ENCODE results near the gene KAT14. TPM values are rescaled to one million over a fixed set of nuclear protein-coding genes. Genes with fewer than 3 reads are reported as not detected.
"Not testable (repeated sequence)": the region's sequence is repeated elsewhere in the genome, so short reads cannot be mapped to it uniquely, and the experiment has no call there.

Gene KAT14
- total RNA-seq, 1 donor from 2014 or later: 15.3 TPM

DNA sequence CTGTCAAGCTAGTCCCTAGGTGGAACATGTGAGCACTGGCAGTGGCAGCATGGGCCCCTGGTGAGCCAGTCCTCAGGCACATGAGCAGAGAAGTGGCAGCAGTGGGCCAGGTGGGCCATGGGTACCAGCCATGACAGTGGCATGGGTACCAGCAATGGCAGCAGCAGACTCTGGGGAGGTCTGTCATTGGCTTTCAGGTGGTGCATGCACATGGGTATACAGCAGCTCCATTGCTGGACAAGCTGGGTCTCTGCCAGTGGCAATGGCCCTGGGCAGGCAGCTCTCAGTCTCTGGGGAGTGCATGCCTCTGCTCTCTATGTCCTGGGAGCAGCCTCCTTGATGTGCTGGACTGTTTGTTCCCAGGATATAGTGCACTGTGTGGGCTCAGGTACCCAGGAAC is 65.3 kb downstream of the KAT14 start:
- intact Hi-C loops (cut with micrococcal nuclease): no loop called here
- Mint-ChIP-seq H3K4me1 (ENCODE audit: low read depth) (no peaks in the 10 kb centered on the region), H3K36me3 (ENCODE audit: low read depth) (no peaks in the 10 kb centered on the region), H3K27ac (no peak overlapping the region), H3K27me3 (ENCODE audit: low read depth) (peaks cover 5% of the 10 kb centered on the region), H3K9me3 (peaks cover 7% of the 10 kb centered on the region), H3K4me3 (ENCODE audit: low read depth) (no peak overlapping the region)
- DNase-seq (ENCODE audit: low spot score): no peak

DNA sequence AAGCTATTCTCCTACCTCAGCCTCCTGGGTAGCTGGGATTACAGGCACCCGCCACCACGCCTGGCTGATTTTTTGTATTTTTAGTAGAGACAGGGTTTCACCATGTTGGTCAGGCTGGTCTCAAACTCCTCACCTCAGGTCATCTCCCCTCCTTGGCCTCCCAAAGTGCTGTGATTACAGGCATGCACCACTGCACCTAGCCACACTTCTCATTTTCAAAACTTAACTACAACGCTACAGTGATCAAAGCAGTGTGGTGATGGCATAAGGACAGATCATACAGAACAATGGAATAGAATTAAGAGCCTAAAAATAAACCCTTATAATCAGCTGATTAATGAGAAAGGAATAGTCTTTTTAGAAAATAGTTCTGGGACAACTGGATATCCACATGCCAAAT is 66.0 kb downstream of the KAT14 start:
- H3K27ac Mint-ChIP-seq; H3K36me3 Mint-ChIP-seq (ENCODE audit: low read depth); DNase-seq (ENCODE audit: low spot score); H3K9me3 Mint-ChIP-seq; intact Hi-C loops (cut with micrococcal nuclease); H3K27me3 Mint-ChIP-seq (ENCODE audit: low read depth); H3K4me1 Mint-ChIP-seq (ENCODE audit: low read depth); H3K4me3 Mint-ChIP-seq (ENCODE audit: low read depth): not testable (repeated sequence)

DNA sequence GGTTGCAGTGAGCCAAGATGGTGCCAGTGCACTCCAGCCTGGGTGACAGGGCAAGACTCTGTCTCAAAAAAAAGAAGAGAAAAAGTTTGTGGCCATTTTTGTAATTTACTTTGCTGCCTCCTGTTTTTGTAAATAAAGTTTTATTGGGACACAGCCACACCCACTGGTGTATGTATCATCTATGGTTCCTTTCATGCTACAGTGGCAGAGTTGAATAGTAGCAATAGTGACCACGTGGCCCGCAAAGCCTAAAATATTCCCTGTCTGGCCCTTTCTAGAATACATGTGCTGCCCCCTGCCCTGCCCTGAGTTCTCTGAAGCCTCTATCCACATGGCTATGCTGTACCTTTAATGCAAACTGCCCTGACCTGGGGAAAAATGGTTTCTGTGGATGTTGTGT is 75.3 kb downstream of the KAT14 start:
- H3K27me3 Mint-ChIP-seq (ENCODE audit: low read depth): no peaks in the 10 kb centered on the region

DNA sequence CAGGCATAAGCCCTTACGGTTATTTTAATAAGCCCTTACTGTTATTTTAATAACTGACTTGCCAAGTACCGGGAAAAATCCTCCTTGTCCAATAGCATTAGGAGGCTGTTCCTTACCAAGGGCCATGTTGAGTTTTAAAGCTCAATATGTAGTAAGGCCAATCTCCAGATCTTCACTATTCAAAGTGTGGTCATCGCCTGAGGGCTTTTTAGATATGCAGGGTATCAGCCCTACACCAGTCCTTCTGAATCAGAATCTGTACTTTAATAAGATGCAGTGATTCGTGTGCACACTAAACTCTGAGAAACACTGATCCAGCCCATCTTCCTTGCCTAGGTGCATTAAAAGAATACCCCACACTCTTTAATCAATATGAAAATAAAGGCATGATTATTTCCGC is 77.9 kb downstream of the KAT14 start:
- H3K36me3 Mint-ChIP-seq (ENCODE audit: low read depth): no peaks in the 10 kb centered on the region
- intact Hi-C loops (cut with micrococcal nuclease): no loop called here
- DNase-seq (ENCODE audit: low spot score): no peak
- no peak overlapping the region for H3K4me3 Mint-ChIP-seq (ENCODE audit: low read depth)
- peaks cover 2% of the 10 kb centered on the region for H3K27me3 Mint-ChIP-seq (ENCODE audit: low read depth)
- no peaks in the 10 kb centered on the region for H3K4me1 Mint-ChIP-seq (ENCODE audit: low read depth)
- no peak overlapping the region for H3K27ac Mint-ChIP-seq
- no peaks in the 10 kb centered on the region for H3K9me3 Mint-ChIP-seq

More for the DNA sequence above, 75.3 kb downstream of the KAT14 start:
- intact Hi-C loops (cut with micrococcal nuclease): no loop called here
- H3K4me1 Mint-ChIP-seq (ENCODE audit: low read depth): no peaks in the 10 kb centered on the region
- no peak for DNase-seq (ENCODE audit: low spot score)
- H3K9me3 Mint-ChIP-seq: no peaks in the 10 kb centered on the region
- H3K36me3 Mint-ChIP-seq (ENCODE audit: low read depth): no peaks in the 10 kb centered on the region
- H3K27ac Mint-ChIP-seq: no peak overlapping the region
- H3K4me3 Mint-ChIP-seq (ENCODE audit: low read depth): no peak overlapping the region

DNA sequence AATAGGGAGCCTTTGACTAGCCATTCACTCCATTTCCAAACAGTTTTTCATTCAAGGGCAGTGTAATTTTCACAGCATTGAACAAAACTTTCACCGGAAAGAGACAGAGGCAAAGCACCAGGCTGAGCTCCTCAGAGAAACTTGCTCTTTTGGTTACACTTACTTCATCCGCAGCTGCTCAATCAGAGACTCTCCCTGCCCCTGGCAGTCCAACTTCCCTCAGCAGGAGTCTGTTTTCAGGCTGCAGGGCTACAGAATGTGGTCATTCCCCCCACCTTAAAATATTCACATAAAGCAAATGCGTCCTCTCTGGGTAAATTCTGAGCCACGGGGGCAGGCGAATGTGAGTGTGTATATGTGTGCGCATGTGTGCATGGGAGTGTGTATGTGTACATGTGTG is 80.6 kb downstream of the KAT14 start:
- Mint-ChIP-seq H3K36me3 (ENCODE audit: low read depth) (no peaks in the 10 kb centered on the region), H3K27me3 (ENCODE audit: low read depth) (peaks cover 2% of the 10 kb centered on the region), H3K9me3 (no peaks in the 10 kb centered on the region), H3K4me1 (ENCODE audit: low read depth) (no peaks in the 10 kb centered on the region), H3K4me3 (ENCODE audit: low read depth) (no peak overlapping the region), H3K27ac (no peak overlapping the region)
- intact Hi-C loops (cut with micrococcal nuclease): no loop called here
- DNase-seq (ENCODE audit: low spot score): no peak

DNA sequence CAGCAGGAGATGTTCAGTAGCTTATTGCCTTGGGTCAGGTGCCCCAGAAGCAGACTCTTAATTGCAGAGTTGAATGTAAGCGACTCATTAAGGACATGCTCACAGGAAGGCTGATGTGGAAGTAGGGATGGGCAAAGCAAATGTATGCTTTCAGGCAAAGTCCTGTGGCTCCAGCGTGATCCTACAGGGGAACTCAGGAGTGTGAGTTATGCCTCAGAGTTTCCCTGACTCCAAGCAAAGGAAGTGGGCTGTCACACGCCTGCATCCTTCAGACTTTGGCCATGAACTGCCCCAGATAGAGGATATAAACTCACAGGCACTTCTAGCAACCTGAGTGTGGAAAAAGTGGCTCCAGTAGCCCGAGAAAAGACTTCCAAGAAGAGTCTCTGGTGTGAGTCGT is 85.7 kb downstream of the KAT14 start:
- H3K4me3 Mint-ChIP-seq (ENCODE audit: low read depth): no peak overlapping the region
- H3K27me3 Mint-ChIP-seq (ENCODE audit: low read depth): peaks cover 4% of the 10 kb centered on the region
- H3K27ac Mint-ChIP-seq: no peak overlapping the region
- H3K9me3 Mint-ChIP-seq: no peaks in the 10 kb centered on the region
- no peak for DNase-seq (ENCODE audit: low spot score)
- no peaks in the 10 kb centered on the region for H3K4me1 Mint-ChIP-seq (ENCODE audit: low read depth)
- intact Hi-C loops (cut with micrococcal nuclease): no loop called here
- H3K36me3 Mint-ChIP-seq (ENCODE audit: low read depth): no peaks in the 10 kb centered on the region

DNA sequence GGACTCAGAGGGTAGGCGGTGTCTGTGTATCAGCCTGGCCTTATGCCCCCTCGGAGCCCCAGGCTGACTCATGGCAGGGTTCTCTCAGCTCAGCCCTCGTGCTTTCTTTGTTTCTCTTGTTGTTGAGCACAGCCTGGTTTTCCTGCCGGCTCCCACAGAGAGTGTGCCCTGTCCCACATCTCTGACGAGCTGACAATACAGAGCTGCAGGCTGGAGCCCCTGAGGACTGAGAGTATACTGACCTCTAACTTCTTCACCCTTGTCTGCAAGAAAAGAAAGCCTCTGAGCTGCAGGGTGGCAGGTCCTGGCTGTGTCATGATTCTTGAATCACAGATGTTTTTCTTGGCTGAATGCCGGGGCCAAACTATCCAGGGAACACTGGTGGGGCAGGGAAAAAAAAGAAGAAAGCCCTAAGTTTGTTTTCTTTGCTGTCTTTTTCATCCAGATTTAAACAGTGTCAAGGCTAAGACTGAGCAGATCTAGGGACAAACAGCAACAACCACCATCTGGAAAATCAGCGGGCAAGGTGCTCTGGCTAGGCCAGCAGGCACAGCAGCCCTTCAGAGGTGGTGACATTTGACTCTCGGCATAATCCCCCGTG is 87.4 kb downstream of the KAT14 start:
- H3K9me3 Mint-ChIP-seq: no peaks in the 10 kb centered on the region
- no peak for DNase-seq (ENCODE audit: low spot score)
- no peak overlapping the region for H3K4me3 Mint-ChIP-seq (ENCODE audit: low read depth)
- H3K4me1 Mint-ChIP-seq (ENCODE audit: low read depth): no peaks in the 10 kb centered on the region
- H3K27ac Mint-ChIP-seq: no peak overlapping the region
- intact Hi-C loops (cut with micrococcal nuclease): no loop called here
- H3K27me3 Mint-ChIP-seq (ENCODE audit: low read depth): peaks cover 4% of the 10 kb centered on the region
- H3K36me3 Mint-ChIP-seq (ENCODE audit: low read depth): no peaks in the 10 kb centered on the region

DNA sequence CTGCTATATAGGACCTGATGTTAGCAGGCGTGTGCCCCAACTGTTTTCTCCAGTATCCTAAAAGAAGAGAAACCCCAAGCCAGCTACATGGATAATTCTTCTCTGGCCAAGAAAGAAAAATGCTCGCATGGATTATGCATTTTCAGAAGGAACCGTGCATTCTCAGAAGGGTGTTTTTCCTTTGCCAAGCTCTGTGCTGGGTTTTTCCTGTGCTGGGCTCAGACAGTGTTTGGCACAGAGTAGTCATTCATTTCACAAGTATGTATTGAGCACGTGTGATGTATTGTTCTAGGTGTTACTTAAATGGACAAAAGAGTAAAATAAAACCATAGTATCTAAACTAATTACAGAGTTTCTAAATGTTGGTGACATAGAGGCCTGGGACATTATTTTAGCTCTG is 88.0 kb downstream of the KAT14 start:
- no peaks in the 10 kb centered on the region for H3K9me3 Mint-ChIP-seq
- H3K27ac Mint-ChIP-seq: no peak overlapping the region
- no peaks in the 10 kb centered on the region for H3K36me3 Mint-ChIP-seq (ENCODE audit: low read depth)
- no peak for DNase-seq (ENCODE audit: low spot score)
- no peak overlapping the region for H3K4me3 Mint-ChIP-seq (ENCODE audit: low read depth)
- intact Hi-C loops (cut with micrococcal nuclease): no loop called here
- no peaks in the 10 kb centered on the region for H3K4me1 Mint-ChIP-seq (ENCODE audit: low read depth)
- H3K27me3 Mint-ChIP-seq (ENCODE audit: low read depth): peaks cover 1% of the 10 kb centered on the region

DNA sequence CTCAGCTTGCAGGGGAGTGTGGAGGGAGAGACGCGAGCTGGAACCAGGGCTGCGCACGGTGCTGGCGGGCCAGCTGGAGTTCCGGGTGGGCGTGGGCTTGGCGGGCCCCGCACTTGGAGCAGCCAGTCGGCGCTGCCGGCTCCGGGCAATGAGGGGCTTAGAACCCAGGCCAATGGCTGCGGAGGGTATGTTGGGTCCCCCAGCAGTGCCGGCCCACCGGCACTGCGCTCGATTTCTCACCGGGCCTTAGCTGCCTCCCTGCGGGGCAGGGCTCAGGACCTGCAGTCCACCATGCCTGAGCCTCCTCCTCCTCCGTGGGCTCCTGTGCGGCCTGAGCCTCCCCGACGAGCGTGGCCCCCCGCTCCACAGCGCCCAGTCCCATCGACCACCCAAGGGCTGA is 89.1 kb downstream of the KAT14 start:
- H3K9me3 Mint-ChIP-seq: not testable (repeated sequence)

DNA sequence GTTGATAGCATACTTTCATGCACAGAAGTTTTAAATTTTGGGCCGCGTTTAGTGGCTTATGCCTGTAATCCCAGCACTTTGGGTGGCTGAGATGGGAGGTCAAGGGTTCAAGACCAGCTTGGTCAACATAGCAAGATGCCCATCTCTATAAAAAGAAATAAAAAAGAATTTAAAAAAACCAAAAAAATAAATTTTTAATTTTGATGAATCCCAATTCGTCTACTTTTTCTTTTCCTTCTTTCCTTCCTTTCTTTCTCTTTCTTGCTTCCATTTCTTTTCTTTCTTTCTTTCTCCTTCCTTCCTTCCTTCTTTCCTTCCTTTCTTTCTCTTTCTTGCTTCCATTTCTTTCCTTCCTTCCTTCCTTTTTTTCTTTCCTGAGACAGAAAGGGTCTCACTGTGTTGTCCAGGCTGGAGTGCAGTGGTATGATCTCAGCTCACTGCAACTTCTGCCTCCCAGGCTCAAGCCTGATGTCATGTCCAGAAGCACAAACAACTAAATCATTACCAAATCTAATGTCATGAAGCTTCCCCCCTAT is 95.8 kb downstream of the KAT14 start:
- Mint-ChIP-seq H3K4me3 (ENCODE audit: low read depth) (no peak overlapping the region), H3K27me3 (ENCODE audit: low read depth) (peaks cover 2% of the 10 kb centered on the region), H3K4me1 (ENCODE audit: low read depth) (no peaks in the 10 kb centered on the region), H3K27ac (no peak overlapping the region), H3K36me3 (ENCODE audit: low read depth) (no peaks in the 10 kb centered on the region), H3K9me3 (no peaks in the 10 kb centered on the region)
- no peak for DNase-seq (ENCODE audit: low spot score)
- intact Hi-C loops (cut with micrococcal nuclease): no loop called here

More for the DNA sequence above, 89.1 kb downstream of the KAT14 start:
- DNase-seq (ENCODE audit: low spot score); H3K27ac Mint-ChIP-seq; H3K4me3 Mint-ChIP-seq (ENCODE audit: low read depth); intact Hi-C loops (cut with micrococcal nuclease); H3K36me3 Mint-ChIP-seq (ENCODE audit: low read depth); H3K4me1 Mint-ChIP-seq (ENCODE audit: low read depth); H3K27me3 Mint-ChIP-seq (ENCODE audit: low read depth): not testable (repeated sequence)

Other genes with a start within 250 kb of the KAT14 start
- 225 and 231 TPM in 2 replicates for gene SNX5, start 169.1 kb upstream of the KAT14 start, total RNA-seq
- 30.0 and 33.0 TPM in 2 replicates for gene MGME1, start 168.8 kb upstream of the KAT14 start, total RNA-seq
- gene OVOL2, start 79.9 kb upstream of the KAT14 start, total RNA-seq: not detected in 2 replicates
- gene PET117, start within 50 bp of the KAT14 start, total RNA-seq: 15.7 and 17.0 TPM in 2 replicates
- 8.7 and 10.0 TPM in 2 replicates for gene ZNF133, start 150.7 kb downstream of the KAT14 start, total RNA-seq

Data from activated T-helper 2 cell treated with anti-CD3 and anti-CD28 coated beads, Interferon-gamma antibody, Interleukin-2, Interleukin-4, amounts not matched to agents 10 μg/mL and 5 μg/mL and 100 μg/mL, durations not matched to agents 14 hours and 24 hours and 36 hours (primary cell).